Endothelial cell of umbilical vein (primary cell): ENCODE measurements around the gene NEO1. TPM values are rescaled to one million over a fixed set of nuclear protein-coding genes. Genes with fewer than 3 reads are reported as not detected.

Experiments
- BruUV-seq: library from RNA; stranded (reverse); fragments of 400-500 nt; replicated peaks from 2 replicates; lab custom pipeline; 2021; lab: Mats Ljungman, UMichigan
- CTCF ChIA-PET: fragments of 300-600, 350-600 bp; sonication (Branson Sonifier 250); formaldehyde crosslinking; loops from one replicate; lab custom pipeline; 2021; ENCODE audit warnings: antibody characterized with exemption, inconsistent platforms; lab: Charles Lee
- POLR2A ChIA-PET: fragments of 300-600, 350-600 bp; sonication (Branson Sonifier 250); formaldehyde crosslinking; loops from one replicate; lab custom pipeline; 2021; ENCODE audit warnings: antibody characterized with exemption, inconsistent platforms; lab: Charles Lee
- DNase-seq: peaks from one replicate; pipeline ENCODE4 v3.0.0-alpha.2; 2011; ENCODE audit warnings: low read depth, low spot score
- FAIRE-seq: peaks from 2 replicates; lab custom pipeline; 2011; peaks lifted over from hg19 to GRCh38; lab: Jason Lieb, UNC
- H2AFZ ChIP-seq: 2 replicates; pipeline ENCODE4 v1.6.0; 2012; ENCODE audit warnings: low read depth, low read length, control low read depth, inconsistent platforms
- H3K27ac ChIP-seq: 2 replicates; pipeline ENCODE4 v1.5.1; 2011; ENCODE audit warnings: low read depth, mild to moderate bottlenecking, control low read depth, low read length, moderate library complexity; ENCODE audit not compliant: insufficient read depth
- H3K27me3 ChIP-seq, 2 experiments: 2 replicates each; pipeline versions ENCODE4 v1.6.0 to v1.6.1; 2011; ENCODE audit warnings: low read length in 2 of 2, mixed read lengths in 1 of 2; ENCODE audit not compliant: control insufficient read depth in 2 of 2, insufficient read depth in 2 of 2
- H3K36me3 ChIP-seq, 2 experiments: 2 replicates in 1 of 2; 3 replicates in 1 of 2; pipeline ENCODE4 v1.5.1; 2011; ENCODE audit warnings: low read length in 2 of 2, mild to moderate bottlenecking in 1 of 2, moderate library complexity in 1 of 2; ENCODE audit not compliant: control insufficient read depth in 2 of 2, insufficient read depth in 2 of 2; ENCODE audit errors: extremely low read depth in 1 of 2
- H3K4me1 ChIP-seq: 3 replicates; pipeline ENCODE4 v1.5.1; 2011; ENCODE audit warnings: mild to moderate bottlenecking, low read length; ENCODE audit not compliant: control insufficient read depth, insufficient read depth; ENCODE audit errors: extremely low read depth
- H3K4me2 ChIP-seq: 2 replicates; pipeline ENCODE4 v1.6.1; 2011; ENCODE audit warnings: low read length, control low read depth, mixed read lengths; ENCODE audit not compliant: insufficient read depth
- H3K4me3 ChIP-seq, 3 experiments: fragments of 200-600 bp in 1 of 3; sonication (generic), shearing (Covaris generic) in 1 of 3; replicated peaks in 1 of 3; 2 replicates each; pipeline ENCODE4 v1.5.1; 2011 to 2016; ENCODE audit warnings: control low read depth in 3 of 3, low read length in 3 of 3, mild to moderate bottlenecking in 2 of 3, inconsistent platforms in 1 of 3, low read depth in 1 of 3, moderate library complexity in 1 of 3; ENCODE audit not compliant: insufficient read depth in 1 of 3
- H3K79me2 ChIP-seq: 2 replicates; pipeline ENCODE4 v1.6.0; 2012; ENCODE audit warnings: low read length, inconsistent platforms; ENCODE audit not compliant: control insufficient read depth, insufficient read depth
- H3K9ac ChIP-seq: replicated peaks from 2 replicates; pipeline ENCODE3; 2011; ENCODE audit warnings: low read length, control low read depth; ENCODE audit not compliant: insufficient read depth; ENCODE audit errors: extremely low read depth
- H3K9me1 ChIP-seq: replicated peaks from 3 replicates; pipeline ENCODE4 v1.6.0; 2011; ENCODE audit warnings: mild to moderate bottlenecking, low read length; ENCODE audit not compliant: control insufficient read depth, insufficient read depth; ENCODE audit errors: extremely low read depth
- H3K9me3 ChIP-seq: replicated peaks from 2 replicates; pipeline ENCODE4 v1.5.1; 2012; ENCODE audit warnings: low read length, inconsistent platforms; ENCODE audit not compliant: control insufficient read depth, insufficient read depth
- H4K20me1 ChIP-seq: replicated peaks from 2 replicates; pipeline ENCODE3; 2011; ENCODE audit warnings: mild to moderate bottlenecking, low read length; ENCODE audit not compliant: control insufficient read depth, insufficient read depth; ENCODE audit errors: extremely low read depth
- EZH2 ChIP-seq: IDR thresholded peaks from 2 replicates; pipeline ENCODE4 v1.6.1; 2012; ENCODE audit warnings: borderline replicate concordance, low read depth, mild to moderate bottlenecking, moderate library complexity, low read length, inconsistent platforms; ENCODE audit not compliant: severe bottlenecking
- FOS ChIP-seq: IDR thresholded peaks from 2 replicates; pipeline ENCODE4 v1.6.1; 2011; ENCODE audit warnings: mild to moderate bottlenecking, low read length, moderate library complexity, borderline replicate concordance; ENCODE audit not compliant: insufficient read depth
- MYC ChIP-seq: IDR thresholded peaks from one replicate; pipeline ENCODE4 v1.6.1; 2011; ENCODE audit warnings: mild to moderate bottlenecking, low read depth, low read length
- POLR2A ChIP-seq: IDR thresholded peaks from 2 replicates; pipeline ENCODE4 v1.6.1; 2012; ENCODE audit warnings: low read depth, mild to moderate bottlenecking, control low read depth, low read length
- POLR2AphosphoS5 ChIP-seq: IDR thresholded peaks from 2 replicates; pipeline ENCODE4 v1.6.1; 2012; ENCODE audit warnings: low read depth, mild to moderate bottlenecking, control low read depth, low read length, moderate library complexity; ENCODE audit not compliant: insufficient read depth
- dilution Hi-C: fragments of 300-500 bp; cut with MboI; formaldehyde crosslinking; loops from one replicate; pipeline ENCODE4 v1.15.0; 2019; ENCODE audit warnings: low sequenced_read_pairs; ENCODE audit not compliant: extremely low pct_ligation_motif_present
- intact Hi-C: fragments of 100-400 bp; cut with micrococcal nuclease; formaldehyde crosslinking; loops from one replicate; pipeline ENCODE4 v1.10.0; 2022
- polyA plus RNA-seq, 4 experiments: library from polyadenylated mRNA; depleted of rRNA in 3 of 4; stranded (reverse) in 3 of 4; unstranded in 1 of 4; fragments of >200 nt; gene quantifications; 2 replicates each; pipeline versions ENCODE4 v1.2.1 to v1.2.3, GENCODE V29; 2011 to 2012; ENCODE audit warnings: missing spikeins in 1 of 4
- total RNA-seq: library from RNA; stranded (reverse); gene quantifications from 2 replicates; pipeline ENCODE4 v1.2.3, GENCODE V29; 2021
- TF ChIP-seq, protein P1 (sequence below): IDR thresholded peaks from 2 replicates; pipeline ENCODE4 v1.6.1; 2011; ENCODE audit not compliant: insufficient read depth, insufficient read length
- TF ChIP-seq, protein P2 (sequence below), 2 donors: IDR thresholded peaks; 1 replicate in 1 of 2; 2 replicates in 1 of 2; pipeline ENCODE4 v1.5.1; 2011; ENCODE audit warnings: low read length in 2 of 2, mild to moderate bottlenecking in 2 of 2, moderate library complexity in 2 of 2, control low read depth in 1 of 2, inconsistent platforms in 1 of 2, low read depth in 1 of 2; ENCODE audit not compliant: insufficient read depth in 1 of 2; ENCODE audit errors: extremely low read depth in 1 of 2

The NEO1 gene
- total and polyA plus RNA-seq, 2 donors (not counting 3 experiments of a cell fraction or from before 2014, with no cell fraction given) = 0.12 to 0.35 TPM

DNA sequence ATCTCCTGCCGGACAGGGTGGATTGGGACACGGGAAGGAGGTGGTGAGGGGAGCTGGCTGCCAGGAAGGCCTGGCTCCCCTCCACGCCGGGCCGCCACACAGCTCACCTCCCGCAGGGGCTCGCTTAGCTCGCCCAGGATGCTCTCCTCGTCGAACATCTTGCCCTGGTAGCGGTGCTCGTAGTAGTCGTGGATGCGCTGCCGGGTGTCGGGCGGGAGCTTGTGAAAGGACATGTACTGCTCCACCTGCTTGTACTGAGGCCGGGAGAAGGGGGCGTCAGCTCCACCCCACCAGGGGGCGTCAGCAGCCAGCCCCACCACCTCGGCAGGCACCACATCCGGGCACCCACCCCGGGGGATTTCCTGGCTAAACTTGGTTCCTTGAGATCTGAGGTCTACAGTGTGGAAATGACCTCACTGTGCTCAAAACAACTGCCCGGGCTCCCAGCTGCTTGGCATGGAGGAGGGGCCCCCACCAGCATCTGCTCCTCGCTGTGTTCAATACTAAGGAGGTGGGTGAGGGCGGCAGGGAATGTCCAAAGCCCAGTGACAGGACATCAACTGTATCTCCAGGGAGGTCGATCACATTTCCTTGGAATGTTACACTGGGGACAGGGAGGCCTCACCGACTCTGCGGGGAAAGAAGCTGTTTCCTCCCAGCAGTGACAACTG is 273.1 kb downstream of the NEO1 start:
- no peaks in the 10 kb centered on the region for H3K9me1 ChIP-seq
- no peaks in the 10 kb centered on the region for H3K79me2 ChIP-seq
- no peaks in the 10 kb centered on the region for H4K20me1 ChIP-seq
- POLR2A ChIA-PET = no interaction called here
- no peaks in the 10 kb centered on the region for H3K36me3 ChIP-seq
- no peak overlapping the region for H3K9ac ChIP-seq
- CTCF ChIA-PET = no interaction called here
- H3K4me2 ChIP-seq = no peak overlapping the region
- no peaks in the 10 kb centered on the region for H3K27me3 ChIP-seq
- FAIRE-seq (no peak), DNase-seq (no peak)
- intact Hi-C loops = no loop called here
- no peak overlapping the region for H2AFZ ChIP-seq
- no peak overlapping the region for H3K27ac ChIP-seq
- H3K4me3 ChIP-seq = no peak overlapping the region
- no peaks in the 10 kb centered on the region for H3K9me3 ChIP-seq
- BruUV-seq = no TSS peak
- TF ChIP-seq FOS = no peak
- no peak for TF ChIP-seq MYC
- no peak for TF ChIP-seq POLR2A
- TF ChIP-seq, protein P1, sequence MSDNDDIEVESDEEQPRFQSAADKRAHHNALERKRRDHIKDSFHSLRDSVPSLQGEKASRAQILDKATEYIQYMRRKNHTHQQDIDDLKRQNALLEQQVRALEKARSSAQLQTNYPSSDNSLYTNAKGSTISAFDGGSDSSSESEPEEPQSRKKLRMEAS = no peak
- TF ChIP-seq EZH2 = no peak
- TF ChIP-seq POLR2AphosphoS5 = no peak
- TF ChIP-seq, protein P2, sequence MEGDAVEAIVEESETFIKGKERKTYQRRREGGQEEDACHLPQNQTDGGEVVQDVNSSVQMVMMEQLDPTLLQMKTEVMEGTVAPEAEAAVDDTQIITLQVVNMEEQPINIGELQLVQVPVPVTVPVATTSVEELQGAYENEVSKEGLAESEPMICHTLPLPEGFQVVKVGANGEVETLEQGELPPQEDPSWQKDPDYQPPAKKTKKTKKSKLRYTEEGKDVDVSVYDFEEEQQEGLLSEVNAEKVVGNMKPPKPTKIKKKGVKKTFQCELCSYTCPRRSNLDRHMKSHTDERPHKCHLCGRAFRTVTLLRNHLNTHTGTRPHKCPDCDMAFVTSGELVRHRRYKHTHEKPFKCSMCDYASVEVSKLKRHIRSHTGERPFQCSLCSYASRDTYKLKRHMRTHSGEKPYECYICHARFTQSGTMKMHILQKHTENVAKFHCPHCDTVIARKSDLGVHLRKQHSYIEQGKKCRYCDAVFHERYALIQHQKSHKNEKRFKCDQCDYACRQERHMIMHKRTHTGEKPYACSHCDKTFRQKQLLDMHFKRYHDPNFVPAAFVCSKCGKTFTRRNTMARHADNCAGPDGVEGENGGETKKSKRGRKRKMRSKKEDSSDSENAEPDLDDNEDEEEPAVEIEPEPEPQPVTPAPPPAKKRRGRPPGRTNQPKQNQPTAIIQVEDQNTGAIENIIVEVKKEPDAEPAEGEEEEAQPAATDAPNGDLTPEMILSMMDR (IDR thresholded peaks at IDR 0.05; ENCODE audit: extremely low read depth in 1 of 2, insufficient read depth in 1 of 2, low read depth in 1 of 2, low read length in 2 of 2) = no peak
- dilution Hi-C loops = no loop called here
- no peaks in the 10 kb centered on the region for H3K4me1 ChIP-seq
